K562 (cell line): ENCODE measurements around the gene DNAJB4. TPM values are rescaled to one million over a fixed set of nuclear protein-coding genes. Genes with fewer than 3 reads are reported as not detected.

Experiments used
- ARID2 ChIP-seq: fragments of 450-650 bp; IDR thresholded peaks from 2 replicates; pipeline ENCODE4 v1.6.1; 2017; ENCODE audit warnings: antibody characterized with exemption, mild to moderate bottlenecking
- ARID4B ChIP-seq: sonication (generic); formaldehyde crosslinking; IDR thresholded peaks from 2 replicates; pipeline ENCODE4 v1.8.0; 2022; ENCODE audit warnings: mild to moderate bottlenecking, missing genetic modification reagents
- CAMTA2 ChIP-seq: fragments of 250-450 bp; sonication (Bioruptor Pico); conservative IDR thresholded peaks from 2 replicates; pipeline ENCODE4 v1.5.1; 2022
- IFI16 ChIP-seq: fragments of 250-450 bp; sonication (Bioruptor Pico); IDR thresholded peaks from 2 replicates; pipeline ENCODE4 v2.1.2; 2022; ENCODE audit warnings: mild to moderate bottlenecking, inconsistent platforms
- MLX ChIP-seq, 2 experiments: fragments of 450-650 bp in 1 of 2; sonication (generic) in 1 of 2; formaldehyde crosslinking; conservative IDR thresholded peaks; 2 replicates each; pipeline versions ENCODE4 v1.4.0 to v1.8.1; 2020 to 2022; ENCODE audit warnings: mild to moderate bottlenecking in 1 of 2, missing genetic modification reagents in 1 of 2
- MTF1 ChIP-seq: fragments of 250-450 bp; sonication (Bioruptor Pico); IDR thresholded peaks from 2 replicates; pipeline ENCODE4 v1.9.0; 2021; ENCODE audit warnings: moderate library complexity, mild to moderate bottlenecking, inconsistent platforms, borderline replicate concordance
- MXI1 ChIP-seq: IDR thresholded peaks from 2 replicates; pipeline ENCODE4 v1.6.1; 2011; ENCODE audit warnings: low read depth, mild to moderate bottlenecking, improper control_type of control experiment, low read length
- NBN ChIP-seq: fragments of 450-650 bp; IDR thresholded peaks from 2 replicates; pipeline ENCODE4 v1.6.1; 2016; ENCODE audit warnings: low read depth, mild to moderate bottlenecking
- SMARCA5 ChIP-seq: fragments of 450-650 bp; IDR thresholded peaks from 2 replicates; pipeline ENCODE4 v1.6.1; 2016
- STAT5B ChIP-seq: fragments of 250-450 bp; sonication (Bioruptor Pico); IDR thresholded peaks from 2 replicates; pipeline ENCODE4 v1.8.0; 2021; ENCODE audit warnings: mild to moderate bottlenecking, inconsistent platforms
- polyA plus RNA-seq, 8 experiments: library from polyadenylated mRNA; depleted of rRNA in 4 of 8; stranded (reverse) in 5 of 8; unstranded in 3 of 8; fragments of >200 nt; fragmentation: Nextera tagmentation in 2 of 8; fragmentation: Illumina TruSeq in 1 of 8; extraction: Ambion mirVana in 2 of 8; extraction: Trizol in 1 of 8; gene quantifications; 2 replicates each; pipeline versions ENCODE4 v1.2.1 to v1.2.3, GENCODE V29; 2011 to 2014; ENCODE audit warnings: inconsistent platforms in 1 of 8, missing spikeins in 1 of 8
- total RNA-seq, 7 experiments: library from RNA; depleted of rRNA in 6 of 7; stranded (reverse); fragments of >200 nt in 6 of 7; fragmentation: Illumina TruSeq in 2 of 7; extraction: Trizol in 2 of 7; gene quantifications; 2 replicates each; pipeline versions ENCODE4 v1.2.1 to v1.2.3, GENCODE V29; 2011 to 2021; ENCODE audit warnings: low replicate concordance in 1 of 7
- TF ChIP-seq, protein P1 (sequence below): sonication (generic); formaldehyde crosslinking; IDR thresholded peaks from 2 replicates; pipeline ENCODE4 v1.8.0; 2023; ENCODE audit warnings: missing genetic modification reagents, mild to moderate bottlenecking, borderline replicate concordance
- TF ChIP-seq, protein P2 (sequence below): fragments of 450-650 bp; formaldehyde crosslinking; IDR thresholded peaks from 2 replicates; pipeline ENCODE4 v1.4.0; 2020; ENCODE audit warnings: mild to moderate bottlenecking, moderate library complexity

DNAJB4 gene
- total and polyA plus RNA-seq, 9 of the 15 experiments (the other 6 are each of a cell fraction or from before 2014, with no cell fraction given), result 8.5 to 27.7 (median 19.8) TPM

DNA sequence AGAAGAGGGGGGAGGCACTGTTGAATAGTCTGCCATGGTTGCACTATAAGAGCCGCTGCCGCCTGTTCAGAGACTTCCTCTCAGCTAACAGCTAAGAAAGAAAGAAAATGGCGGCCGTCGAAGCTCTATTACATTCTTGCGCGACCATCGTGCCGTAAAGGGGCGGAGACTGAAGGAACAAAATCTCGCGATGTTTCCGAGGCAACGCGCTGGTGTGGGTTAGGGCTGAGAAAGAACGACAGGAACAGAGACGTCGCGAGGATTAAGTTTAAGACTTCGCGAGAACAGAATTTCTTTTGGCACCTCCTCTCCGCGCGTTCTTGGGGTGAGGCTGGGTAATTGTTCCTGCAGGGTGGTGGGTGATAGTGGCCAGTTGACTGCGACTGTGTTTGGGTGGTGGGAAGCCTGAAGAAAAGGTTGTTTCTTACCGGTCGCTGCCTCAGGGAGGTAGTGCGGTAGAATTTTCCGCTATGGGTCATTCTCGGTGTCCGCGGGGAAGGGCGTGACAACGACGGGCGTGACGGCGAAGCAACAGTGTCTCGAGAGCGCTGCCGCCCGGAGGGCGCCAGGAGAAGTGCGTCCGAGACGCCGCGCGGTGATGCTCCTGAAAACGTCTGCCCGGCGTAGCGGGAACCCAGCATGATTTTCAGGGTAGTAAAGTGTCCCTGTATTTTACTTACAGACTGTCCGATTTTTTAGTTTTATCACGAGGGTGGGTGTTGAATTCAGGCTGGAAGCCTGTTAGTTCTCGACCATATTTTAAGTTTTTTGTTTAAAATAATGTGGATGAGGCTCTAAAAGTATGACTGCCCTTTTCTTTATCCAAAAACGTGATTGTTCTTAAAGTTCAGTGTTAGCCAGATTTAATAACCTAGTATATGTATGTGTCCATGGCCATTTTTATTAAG, 25.5 kb upstream of the DNAJB4 start, which contains the start of gene FUBP1 (continued):
- 0 out of 2 replicates have a peak, but pooled peaks have one; percentile 3 for TF ChIP-seq ARID4B (CRISPR knock-in tag)
- TF ChIP-seq, protein P1, sequence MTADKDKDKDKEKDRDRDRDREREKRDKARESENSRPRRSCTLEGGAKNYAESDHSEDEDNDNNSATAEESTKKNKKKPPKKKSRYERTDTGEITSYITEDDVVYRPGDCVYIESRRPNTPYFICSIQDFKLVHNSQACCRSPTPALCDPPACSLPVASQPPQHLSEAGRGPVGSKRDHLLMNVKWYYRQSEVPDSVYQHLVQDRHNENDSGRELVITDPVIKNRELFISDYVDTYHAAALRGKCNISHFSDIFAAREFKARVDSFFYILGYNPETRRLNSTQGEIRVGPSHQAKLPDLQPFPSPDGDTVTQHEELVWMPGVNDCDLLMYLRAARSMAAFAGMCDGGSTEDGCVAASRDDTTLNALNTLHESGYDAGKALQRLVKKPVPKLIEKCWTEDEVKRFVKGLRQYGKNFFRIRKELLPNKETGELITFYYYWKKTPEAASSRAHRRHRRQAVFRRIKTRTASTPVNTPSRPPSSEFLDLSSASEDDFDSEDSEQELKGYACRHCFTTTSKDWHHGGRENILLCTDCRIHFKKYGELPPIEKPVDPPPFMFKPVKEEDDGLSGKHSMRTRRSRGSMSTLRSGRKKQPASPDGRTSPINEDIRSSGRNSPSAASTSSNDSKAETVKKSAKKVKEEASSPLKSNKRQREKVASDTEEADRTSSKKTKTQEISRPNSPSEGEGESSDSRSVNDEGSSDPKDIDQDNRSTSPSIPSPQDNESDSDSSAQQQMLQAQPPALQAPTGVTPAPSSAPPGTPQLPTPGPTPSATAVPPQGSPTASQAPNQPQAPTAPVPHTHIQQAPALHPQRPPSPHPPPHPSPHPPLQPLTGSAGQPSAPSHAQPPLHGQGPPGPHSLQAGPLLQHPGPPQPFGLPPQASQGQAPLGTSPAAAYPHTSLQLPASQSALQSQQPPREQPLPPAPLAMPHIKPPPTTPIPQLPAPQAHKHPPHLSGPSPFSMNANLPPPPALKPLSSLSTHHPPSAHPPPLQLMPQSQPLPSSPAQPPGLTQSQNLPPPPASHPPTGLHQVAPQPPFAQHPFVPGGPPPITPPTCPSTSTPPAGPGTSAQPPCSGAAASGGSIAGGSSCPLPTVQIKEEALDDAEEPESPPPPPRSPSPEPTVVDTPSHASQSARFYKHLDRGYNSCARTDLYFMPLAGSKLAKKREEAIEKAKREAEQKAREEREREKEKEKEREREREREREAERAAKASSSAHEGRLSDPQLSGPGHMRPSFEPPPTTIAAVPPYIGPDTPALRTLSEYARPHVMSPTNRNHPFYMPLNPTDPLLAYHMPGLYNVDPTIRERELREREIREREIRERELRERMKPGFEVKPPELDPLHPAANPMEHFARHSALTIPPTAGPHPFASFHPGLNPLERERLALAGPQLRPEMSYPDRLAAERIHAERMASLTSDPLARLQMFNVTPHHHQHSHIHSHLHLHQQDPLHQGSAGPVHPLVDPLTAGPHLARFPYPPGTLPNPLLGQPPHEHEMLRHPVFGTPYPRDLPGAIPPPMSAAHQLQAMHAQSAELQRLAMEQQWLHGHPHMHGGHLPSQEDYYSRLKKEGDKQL (CRISPR knock-in tag), result no peak
- TF ChIP-seq MXI1, result no peak
- no peak for TF ChIP-seq MLX (CRISPR knock-in tag; conservative IDR thresholded peaks at IDR 0.05)
- TF ChIP-seq, protein P2, sequence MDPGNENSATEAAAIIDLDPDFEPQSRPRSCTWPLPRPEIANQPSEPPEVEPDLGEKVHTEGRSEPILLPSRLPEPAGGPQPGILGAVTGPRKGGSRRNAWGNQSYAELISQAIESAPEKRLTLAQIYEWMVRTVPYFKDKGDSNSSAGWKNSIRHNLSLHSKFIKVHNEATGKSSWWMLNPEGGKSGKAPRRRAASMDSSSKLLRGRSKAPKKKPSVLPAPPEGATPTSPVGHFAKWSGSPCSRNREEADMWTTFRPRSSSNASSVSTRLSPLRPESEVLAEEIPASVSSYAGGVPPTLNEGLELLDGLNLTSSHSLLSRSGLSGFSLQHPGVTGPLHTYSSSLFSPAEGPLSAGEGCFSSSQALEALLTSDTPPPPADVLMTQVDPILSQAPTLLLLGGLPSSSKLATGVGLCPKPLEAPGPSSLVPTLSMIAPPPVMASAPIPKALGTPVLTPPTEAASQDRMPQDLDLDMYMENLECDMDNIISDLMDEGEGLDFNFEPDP (CRISPR knock-in tag), result no peak
- peak; percentile 72; the same call in 1 of the 2 replicates for TF ChIP-seq SMARCA5
- no peak for TF ChIP-seq IFI16
- TF ChIP-seq ARID2, result no peak
- no peak for TF ChIP-seq STAT5B (CRISPR knock-in tag)
- no peak for TF ChIP-seq CAMTA2
- TF ChIP-seq NBN, result peak; percentile 57
- TF ChIP-seq MTF1 (CRISPR knock-in tag), result no peak
